Colonic mucosa (tissue), 4 donors: ENCODE data around the gene KLHL7. TPM values are rescaled to one million over a fixed set of nuclear protein-coding genes. Genes with fewer than 3 reads are reported as not detected.
"Not testable (repeated sequence)": the region's sequence is repeated elsewhere in the genome, so short reads cannot be mapped to it uniquely, and the experiment has no call there.

Experiments
- DNase-seq: peaks from one replicate; pipeline ENCODE4 v3.0.0-alpha.2; 2020
- H3K27ac ChIP-seq: fragments of 200-600 bp; one replicate; pipeline ENCODE4 v1.8.0; 2021
- H3K27me3 ChIP-seq: fragments of 200-600 bp; one replicate; pipeline ENCODE4 v1.8.0; 2021
- H3K36me3 ChIP-seq: fragments of 200-600 bp; one replicate; pipeline ENCODE4 v1.8.0; 2021
- H3K4me1 ChIP-seq: fragments of 200-600 bp; one replicate; pipeline ENCODE4 v1.8.0; 2021; ENCODE audit warnings: mild to moderate bottlenecking
- H3K4me3 ChIP-seq: fragments of 200-600 bp; one replicate; pipeline ENCODE4 v1.8.0; 2021
- H3K9ac ChIP-seq, 2 donors: one replicate each; pipeline ENCODE4 v1.7.0; 2013; ENCODE audit warnings: control low read depth in 2 of 2, low read depth in 2 of 2, low read length in 2 of 2
- H3K9me3 ChIP-seq: fragments of 200-600 bp; one replicate; pipeline ENCODE4 v1.8.0; 2021
- intact Hi-C: fragments of 100-400 bp; cut with DNase I; formaldehyde crosslinking; loops from one replicate; pipeline ENCODE4 v1.14.1; 2022
- total RNA-seq, 2 donors: library from RNA; stranded (reverse); fragmentation: NEBNext Ultra II Directional in 1 of 2; extraction: Animal tissue kit (Norgen Biotek cat#: 25700) in 1 of 2; gene quantifications; one replicate each; pipeline ENCODE4 v1.2.1, GENCODE V29; 2021
- TF ChIP-seq, protein P1 (sequence below): fragments of 200-600 bp; IDR thresholded peaks from one replicate; pipeline ENCODE4 v1.8.0; 2022; ENCODE audit warnings: antibody characterized with exemption, mild to moderate bottlenecking
- donor health status: healthy.
- donor health status: DM: no; HTN: no; CAD: no.
- donor health status: DM: no; HTN: no; CAD: no.

The KLHL7 gene
- total RNA-seq, 2 donors from 2014 or later: 16.5 to 17.0 TPM

DNA sequence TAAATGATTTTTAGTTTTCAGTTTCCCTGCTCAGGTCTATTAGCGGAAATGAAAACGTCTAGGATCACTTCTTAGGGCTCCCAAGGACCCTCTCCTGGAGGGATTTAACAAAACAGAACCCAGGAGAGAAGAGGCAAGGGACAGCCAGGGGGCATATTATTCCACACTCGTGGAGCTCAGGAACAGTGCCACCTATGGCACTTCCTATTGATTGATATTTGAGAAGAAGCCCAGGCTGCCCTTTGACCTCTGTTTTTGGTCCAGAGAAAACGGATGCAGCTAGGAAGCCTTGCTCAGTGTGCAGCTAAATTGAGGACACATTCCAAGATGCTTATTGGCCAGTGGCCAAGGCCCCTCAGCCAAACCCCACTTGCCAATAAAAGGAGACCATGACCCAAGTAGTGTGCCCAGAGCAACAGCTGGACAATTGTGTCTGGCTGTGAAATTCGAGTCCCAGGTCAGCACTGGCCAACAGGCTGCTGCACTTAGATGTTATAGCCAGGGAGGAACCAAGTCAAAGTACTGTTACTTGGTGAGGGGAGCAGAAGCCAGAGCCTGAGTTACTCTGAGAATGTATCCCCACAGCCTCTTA, 117.0 kb downstream of the KLHL7 start:
- TF ChIP-seq, protein P1, sequence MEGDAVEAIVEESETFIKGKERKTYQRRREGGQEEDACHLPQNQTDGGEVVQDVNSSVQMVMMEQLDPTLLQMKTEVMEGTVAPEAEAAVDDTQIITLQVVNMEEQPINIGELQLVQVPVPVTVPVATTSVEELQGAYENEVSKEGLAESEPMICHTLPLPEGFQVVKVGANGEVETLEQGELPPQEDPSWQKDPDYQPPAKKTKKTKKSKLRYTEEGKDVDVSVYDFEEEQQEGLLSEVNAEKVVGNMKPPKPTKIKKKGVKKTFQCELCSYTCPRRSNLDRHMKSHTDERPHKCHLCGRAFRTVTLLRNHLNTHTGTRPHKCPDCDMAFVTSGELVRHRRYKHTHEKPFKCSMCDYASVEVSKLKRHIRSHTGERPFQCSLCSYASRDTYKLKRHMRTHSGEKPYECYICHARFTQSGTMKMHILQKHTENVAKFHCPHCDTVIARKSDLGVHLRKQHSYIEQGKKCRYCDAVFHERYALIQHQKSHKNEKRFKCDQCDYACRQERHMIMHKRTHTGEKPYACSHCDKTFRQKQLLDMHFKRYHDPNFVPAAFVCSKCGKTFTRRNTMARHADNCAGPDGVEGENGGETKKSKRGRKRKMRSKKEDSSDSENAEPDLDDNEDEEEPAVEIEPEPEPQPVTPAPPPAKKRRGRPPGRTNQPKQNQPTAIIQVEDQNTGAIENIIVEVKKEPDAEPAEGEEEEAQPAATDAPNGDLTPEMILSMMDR: no peak
- Histone ChIP-seq H3K27ac (no peak overlapping the region), H3K9me3 (no peaks in the 10 kb centered on the region), H3K4me3 (no peak overlapping the region), H3K27me3 (no peaks in the 10 kb centered on the region), H3K36me3 (no peaks in the 10 kb centered on the region), H3K9ac (no peak overlapping the region), H3K4me1 (no peaks in the 10 kb centered on the region)
- intact Hi-C loops: no loop called here
- no peak for DNase-seq

DNA sequence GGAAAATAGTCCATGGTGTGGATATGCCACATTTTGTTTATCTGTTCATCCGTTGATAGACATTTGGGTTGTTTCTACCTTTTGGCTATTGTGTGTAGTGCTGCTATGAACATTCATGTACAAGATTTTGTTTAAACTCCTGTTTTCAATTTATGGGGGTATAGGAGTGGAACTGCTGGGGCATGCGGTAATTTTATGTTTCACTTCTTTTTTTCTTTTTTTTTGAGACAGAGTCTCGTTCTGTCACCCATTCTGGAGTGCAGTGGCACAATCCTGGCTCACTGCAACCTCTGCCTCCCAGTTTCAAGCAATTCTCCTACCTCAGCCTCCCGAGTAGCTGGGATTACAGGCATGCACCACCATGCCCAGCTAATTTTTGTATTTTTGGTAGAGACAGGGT, 118.8 kb downstream of the KLHL7 start:
- H3K9me3 ChIP-seq, intact Hi-C loops, H3K4me3 ChIP-seq, DNase-seq, H3K27me3 ChIP-seq, H3K9ac ChIP-seq, H3K4me1 ChIP-seq, H3K36me3 ChIP-seq, H3K27ac ChIP-seq: not testable (repeated sequence)

DNA sequence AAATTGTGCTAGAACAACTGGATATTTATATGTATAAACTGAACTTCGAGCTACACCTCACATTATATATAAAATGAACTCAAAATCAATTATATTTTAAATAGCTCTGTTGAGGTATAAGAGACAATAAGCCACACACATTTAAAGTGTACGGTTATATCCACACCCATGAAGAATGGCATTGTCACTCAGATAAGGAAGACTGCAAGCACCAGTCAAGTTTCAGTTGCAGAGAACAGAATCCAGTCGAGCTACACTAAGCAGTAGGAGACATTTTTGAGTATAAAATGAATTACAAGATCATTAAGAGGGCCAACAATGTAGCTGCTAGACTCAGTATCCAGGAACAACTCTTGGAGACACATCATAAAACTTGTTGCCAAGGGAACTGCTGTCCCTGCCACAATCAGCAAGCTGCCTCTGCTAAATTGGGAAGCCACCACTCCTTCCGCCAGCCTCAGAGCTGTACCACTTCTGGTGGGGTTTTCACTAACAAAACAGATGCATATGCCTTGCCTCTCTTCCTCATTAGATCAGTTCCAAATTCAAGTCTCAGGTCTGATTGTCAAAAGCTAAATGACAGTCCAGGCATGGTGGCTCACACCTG, 121.4 kb downstream of the KLHL7 start:
- no peak overlapping the region for H3K4me3 ChIP-seq
- intact Hi-C loops: no loop called here
- no peaks in the 10 kb centered on the region for H3K27me3 ChIP-seq
- TF ChIP-seq, protein P1: no peak
- no peaks in the 10 kb centered on the region for H3K9me3 ChIP-seq
- H3K4me1 ChIP-seq: no peaks in the 10 kb centered on the region
- H3K36me3 ChIP-seq: no peaks in the 10 kb centered on the region
- no peak overlapping the region for H3K9ac ChIP-seq
- no peak overlapping the region for H3K27ac ChIP-seq
- DNase-seq: no peak

Other genes with a start within 250 kb of the KLHL7 start
- 10 to 100 TPM in 1 of 2 donors, 1 to 10 TPM in 1; 5.5 to 10.8 TPM for gene HYCC1, start 91.7 kb upstream of the KLHL7 start, total RNA-seq
- 10 to 100 TPM; 23.4 to 30.5 TPM for gene NUP42, start 76.3 kb downstream of the KLHL7 start, total RNA-seq
- gene GPNMB, start 141.0 kb downstream of the KLHL7 start, total RNA-seq: 10 to 100 TPM; 12.8 to 43.3 TPM
- gene MALSU1, start 193.6 kb downstream of the KLHL7 start, total RNA-seq: 10 to 100 TPM; 37.5 to 54.3 TPM